ENCODE data around the gene FNDC1.

Gene FNDC1

DNA sequence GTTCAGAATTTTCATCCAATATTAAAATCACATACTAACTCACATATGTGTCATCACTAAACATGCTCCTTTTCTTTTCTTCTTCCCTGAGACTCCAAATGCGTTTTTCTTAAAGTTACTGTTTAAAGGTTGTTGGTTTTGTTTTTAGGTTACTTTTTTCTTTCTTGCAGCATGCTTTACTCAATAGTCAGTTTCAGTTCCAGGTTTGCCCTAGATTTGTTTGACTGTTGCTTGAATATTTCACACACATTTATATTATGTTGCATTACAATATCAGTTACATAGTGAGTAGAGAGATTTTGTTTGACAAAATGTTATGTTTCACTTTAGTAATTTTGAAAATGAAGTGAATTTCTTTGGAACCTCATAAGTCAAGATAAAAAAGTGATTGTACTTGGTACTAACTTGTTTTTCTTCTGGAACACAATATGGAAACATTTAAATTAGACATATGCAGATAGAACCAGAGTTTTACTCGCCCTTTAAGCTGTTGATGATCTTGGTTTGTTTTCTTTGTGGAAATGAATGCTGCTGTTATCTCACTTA is 27.3 kb downstream of the FNDC1 start:
- no peak for DNase-seq (ENCODE audit: low read depth)
- TF ChIP-seq, protein P1, sequence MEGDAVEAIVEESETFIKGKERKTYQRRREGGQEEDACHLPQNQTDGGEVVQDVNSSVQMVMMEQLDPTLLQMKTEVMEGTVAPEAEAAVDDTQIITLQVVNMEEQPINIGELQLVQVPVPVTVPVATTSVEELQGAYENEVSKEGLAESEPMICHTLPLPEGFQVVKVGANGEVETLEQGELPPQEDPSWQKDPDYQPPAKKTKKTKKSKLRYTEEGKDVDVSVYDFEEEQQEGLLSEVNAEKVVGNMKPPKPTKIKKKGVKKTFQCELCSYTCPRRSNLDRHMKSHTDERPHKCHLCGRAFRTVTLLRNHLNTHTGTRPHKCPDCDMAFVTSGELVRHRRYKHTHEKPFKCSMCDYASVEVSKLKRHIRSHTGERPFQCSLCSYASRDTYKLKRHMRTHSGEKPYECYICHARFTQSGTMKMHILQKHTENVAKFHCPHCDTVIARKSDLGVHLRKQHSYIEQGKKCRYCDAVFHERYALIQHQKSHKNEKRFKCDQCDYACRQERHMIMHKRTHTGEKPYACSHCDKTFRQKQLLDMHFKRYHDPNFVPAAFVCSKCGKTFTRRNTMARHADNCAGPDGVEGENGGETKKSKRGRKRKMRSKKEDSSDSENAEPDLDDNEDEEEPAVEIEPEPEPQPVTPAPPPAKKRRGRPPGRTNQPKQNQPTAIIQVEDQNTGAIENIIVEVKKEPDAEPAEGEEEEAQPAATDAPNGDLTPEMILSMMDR (IDR thresholded peaks at IDR 0.05; ENCODE audit: control insufficient read depth, extremely low read depth, insufficient read depth): no peak
- H3K4me3 ChIP-seq (ENCODE audit: low read depth, low read length): no peak overlapping the region

DNA sequence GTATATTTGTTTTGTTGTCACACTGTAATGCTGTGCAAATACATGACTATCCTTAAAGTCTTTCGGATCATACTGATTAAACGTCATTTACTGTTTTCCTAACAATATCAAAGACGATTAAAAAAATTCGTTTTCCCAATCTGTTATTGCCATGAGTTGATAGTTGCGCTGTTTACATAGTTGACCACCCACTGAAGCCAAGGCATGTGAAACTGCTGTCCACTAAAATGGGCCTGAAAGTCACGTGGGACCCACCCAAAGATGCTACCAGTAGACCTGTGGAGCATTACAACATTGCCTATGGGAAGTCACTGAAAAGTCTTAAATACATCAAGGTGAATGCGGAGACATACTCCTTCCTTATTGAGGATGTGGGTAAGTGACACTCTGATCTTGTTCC is 28.1 kb downstream of the FNDC1 start:
- no peak overlapping the region for H3K4me3 ChIP-seq (ENCODE audit: low read depth, low read length)
- DNase-seq (ENCODE audit: low read depth): no peak
- TF ChIP-seq, protein P1 (IDR thresholded peaks at IDR 0.05; ENCODE audit: control insufficient read depth, extremely low read depth, insufficient read depth): no peak

DNA sequence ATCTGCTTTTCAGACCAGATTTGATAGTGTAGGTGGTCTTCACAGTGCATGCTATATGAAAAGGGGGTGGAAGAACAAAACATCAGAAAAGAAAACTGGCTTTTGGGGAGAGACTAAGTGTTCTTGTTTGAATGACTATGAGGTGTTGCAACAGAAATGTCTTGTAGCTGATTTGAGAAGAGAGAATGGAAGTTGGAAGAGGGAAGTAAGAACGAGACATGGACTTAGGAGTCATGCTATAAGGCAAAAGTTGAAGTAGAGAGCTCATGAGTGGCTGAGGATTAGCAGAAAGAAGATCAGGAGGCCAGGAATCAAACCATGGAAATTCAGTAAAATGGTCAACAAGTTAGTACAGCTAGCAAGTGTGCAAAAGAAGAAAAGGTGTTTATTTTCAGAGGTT is 32.1 kb downstream of the FNDC1 start:
- H3K4me3 ChIP-seq (ENCODE audit: low read depth, low read length): no peak overlapping the region
- DNase-seq (ENCODE audit: low read depth): no peak
- TF ChIP-seq, protein P1 (IDR thresholded peaks at IDR 0.05; ENCODE audit: control insufficient read depth, extremely low read depth, insufficient read depth): no peak

DNA sequence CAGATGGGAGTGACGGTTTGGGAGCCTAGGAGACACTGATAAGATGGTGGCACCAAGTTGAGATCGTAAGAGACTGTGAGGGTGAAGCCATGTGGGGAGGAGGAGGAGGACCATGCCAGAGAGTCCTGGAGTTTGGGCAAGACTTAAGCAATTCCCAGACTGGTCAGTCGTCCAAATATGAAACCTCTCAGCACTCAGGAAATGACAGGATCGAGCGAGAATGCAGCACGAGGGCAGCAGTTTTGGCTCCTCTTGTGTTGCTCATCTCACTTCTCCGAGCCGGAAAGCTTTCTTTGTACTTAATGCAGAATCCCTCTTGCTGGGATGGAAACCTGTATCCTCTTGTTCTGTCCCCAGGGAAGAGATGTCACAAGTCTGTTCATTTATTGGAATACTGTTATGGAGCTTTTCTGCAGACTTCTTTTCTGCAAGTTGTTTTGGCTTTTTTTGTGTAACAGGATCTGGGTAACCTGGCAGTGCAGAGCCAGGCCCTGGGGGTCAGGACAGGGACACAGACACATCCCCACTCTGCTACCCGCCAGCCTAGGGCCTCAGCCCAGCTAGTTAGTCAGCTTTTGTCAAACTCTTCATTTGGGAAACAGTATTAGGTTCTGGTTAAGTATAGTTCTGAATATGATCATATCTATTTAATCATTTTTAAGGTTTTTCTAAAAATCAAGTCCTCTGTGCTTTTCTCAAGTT is 34.3 kb downstream of the FNDC1 start:
- H3K4me3 ChIP-seq (ENCODE audit: low read depth, low read length): no peak overlapping the region
- TF ChIP-seq, protein P1 (IDR thresholded peaks at IDR 0.05; ENCODE audit: control insufficient read depth, extremely low read depth, insufficient read depth): no peak
- DNase-seq (ENCODE audit: low read depth): no peak

DNA sequence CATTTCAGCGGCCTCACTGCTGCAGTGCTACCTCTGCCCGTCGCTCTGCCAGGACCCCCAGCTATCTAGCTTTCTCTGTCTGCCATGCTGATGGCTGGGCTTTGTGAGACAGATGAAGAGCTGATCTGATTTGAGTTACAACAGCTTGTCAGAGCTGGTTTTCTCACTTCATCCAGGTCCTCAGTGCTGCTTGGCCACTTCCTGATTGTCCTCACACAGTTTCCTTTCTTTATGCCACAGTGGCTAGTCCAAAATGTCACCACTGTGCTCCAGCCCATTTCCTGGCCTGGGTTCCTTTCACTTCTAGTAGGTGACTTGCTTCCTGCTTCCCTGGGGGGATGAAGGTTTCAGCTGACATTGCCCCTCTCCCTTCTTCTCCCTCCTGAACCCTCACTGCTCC is 35.4 kb downstream of the FNDC1 start:
- TF ChIP-seq, protein P1 (IDR thresholded peaks at IDR 0.05; ENCODE audit: control insufficient read depth, extremely low read depth, insufficient read depth): no peak
- H3K4me3 ChIP-seq (ENCODE audit: low read depth, low read length): no peak overlapping the region
- no peak for DNase-seq (ENCODE audit: low read depth)

DNA sequence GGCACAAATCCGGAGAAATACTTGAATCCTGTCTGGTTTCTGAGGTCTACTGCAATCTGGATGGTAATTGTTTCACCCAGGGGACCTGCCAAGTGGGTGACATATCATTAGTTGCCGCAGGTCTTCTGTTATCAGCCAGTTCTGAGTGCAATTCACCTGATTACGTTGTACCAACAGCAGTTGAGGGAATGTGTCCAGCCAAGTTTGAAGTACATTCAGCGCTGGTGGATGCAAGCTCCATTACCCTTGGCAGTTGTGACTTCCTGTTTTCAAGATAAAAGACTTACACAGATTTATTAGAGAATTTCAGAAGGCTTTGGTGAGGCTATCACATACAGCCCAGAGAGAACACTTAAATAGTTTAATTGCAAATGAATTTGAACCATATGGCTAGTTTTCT is 42.8 kb downstream of the FNDC1 start:
- H3K4me3 ChIP-seq (ENCODE audit: low read depth, low read length): no peak overlapping the region

More for the DNA sequence above, 42.8 kb downstream of the FNDC1 start:
- TF ChIP-seq, protein P1 (IDR thresholded peaks at IDR 0.05; ENCODE audit: control insufficient read depth, extremely low read depth, insufficient read depth): no peak
- no peak for DNase-seq (ENCODE audit: low read depth)

Data from LNCaP clone FGC (cell line).